Panc1 (cell line): ENCODE results near the gene PDE8B. TPM values are rescaled to one million over a fixed set of nuclear protein-coding genes. Genes with fewer than 3 reads are reported as not detected.

Experiments
- ATAC-seq: fragments of 200-7000 bp; cut with Tn5 transposase; 2 replicates; pipeline ENCODE4 v1.9.1; 2020; ENCODE audit warnings: mild to moderate bottlenecking, moderate library complexity
- BruUV-seq: library from RNA; stranded (reverse); fragments of 400-500 nt; replicated peaks from 2 replicates; lab custom pipeline; 2021; lab: Mats Ljungman, UMichigan
- CTCF ChIA-PET: fragments of 300-600 bp; sonication (Branson Sonifier 250); formaldehyde crosslinking; loops from one replicate; lab custom pipeline; 2022; ENCODE audit warnings: antibody characterized with exemption; lab: Charles Lee
- POLR2A ChIA-PET: fragments of 300-600 bp; sonication (Branson Sonifier 250); formaldehyde crosslinking; loops from one replicate; lab custom pipeline; 2022; ENCODE audit warnings: antibody characterized with exemption; lab: Charles Lee
- DNase-seq: peaks from one replicate; pipeline ENCODE4 v3.0.0-alpha.2; 2010; ENCODE audit warnings: low read depth, low spot score
- H3K27ac ChIP-seq: 2 replicates; pipeline ENCODE4 v1.5.1; 2011; ENCODE audit warnings: mild to moderate bottlenecking, low read length, inconsistent platforms
- H3K27me3 ChIP-seq: fragments of 200-500 bp; sonication (Bioruptor generic); 2 replicates; pipeline ENCODE4 v1.6.0; 2014; ENCODE audit warnings: low read length, inconsistent platforms; ENCODE audit not compliant: control insufficient read depth, insufficient read depth
- H3K36me3 ChIP-seq: fragments of 200-500 bp; sonication (Bioruptor generic); 2 replicates; pipeline ENCODE4 v1.5.1; 2014; ENCODE audit warnings: inconsistent platforms, mild to moderate bottlenecking, low read length, moderate library complexity; ENCODE audit not compliant: control insufficient read depth, insufficient read depth
- H3K4me1 ChIP-seq: 2 replicates; pipeline ENCODE4 v1.5.1; 2011; ENCODE audit warnings: inconsistent platforms, mild to moderate bottlenecking, low read length, moderate library complexity; ENCODE audit not compliant: control insufficient read depth, insufficient read depth
- H3K4me3 ChIP-seq, 2 experiments: 2 replicates each; pipeline ENCODE4 v1.5.1; 2011 to 2012; ENCODE audit warnings: low read depth in 2 of 2, low read length in 2 of 2, mild to moderate bottlenecking in 2 of 2, inconsistent platforms in 1 of 2, moderate library complexity in 1 of 2
- H3K9me3 ChIP-seq: fragments of 200-500 bp; sonication (Bioruptor generic); 2 replicates; pipeline ENCODE4 v1.5.1; 2014; ENCODE audit warnings: low read depth, mild to moderate bottlenecking, inconsistent platforms, low read length, moderate library complexity; ENCODE audit not compliant: control insufficient read depth, insufficient read depth
- CTCF ChIP-seq: fragments of 450-650 bp; IDR thresholded peaks from 2 replicates; pipeline ENCODE4 v1.5.1; 2017; ENCODE audit warnings: mild to moderate bottlenecking
- POLR2AphosphoS5 ChIP-seq: IDR thresholded peaks from 2 replicates; pipeline ENCODE4 v1.6.1; 2012; ENCODE audit warnings: mild to moderate bottlenecking, low read depth, low read length, moderate library complexity
- SIN3A ChIP-seq: IDR thresholded peaks from 2 replicates; pipeline ENCODE4 v1.6.1; 2012; ENCODE audit warnings: low read depth, mild to moderate bottlenecking, low read length, moderate library complexity, borderline replicate concordance; ENCODE audit not compliant: insufficient read depth
- TCF7L2 ChIP-seq: IDR thresholded peaks from 2 replicates; pipeline ENCODE4 v1.6.1; 2011; ENCODE audit warnings: mild to moderate bottlenecking, low read depth, low read length, inconsistent platforms
- in situ Hi-C: cut with HindIII; loops from 2 replicates; pipeline ENCODE4 v1.10.0; 2016; ENCODE audit warnings: low sequenced_read_pairs, low pct_unique_long_range_greater_than_20kb
- intact Hi-C: fragments of 100-400 bp; cut with micrococcal nuclease; formaldehyde crosslinking; loops from one replicate; pipeline ENCODE4 v1.10.0; 2022; ENCODE audit not compliant: unreplicated experiment
- total RNA-seq: library from RNA; stranded (reverse); gene quantifications from one replicate; pipeline ENCODE4 v1.2.1, GENCODE V29; 2021; ENCODE audit not compliant: unreplicated experiment
- TF ChIP-seq, protein P1 (sequence below), 2 experiments: IDR thresholded peaks; 2 replicates each; pipeline ENCODE4 v1.6.1; 2011 to 2012; ENCODE audit warnings: low read depth in 2 of 2, control low read depth in 1 of 2, low read length in 1 of 2, mild to moderate bottlenecking in 1 of 2, moderate library complexity in 1 of 2; ENCODE audit not compliant: insufficient read depth in 1 of 2

PDE8B gene
- total RNA-seq, 1 experiment from 2014 or later, result 0.62 TPM

DNA sequence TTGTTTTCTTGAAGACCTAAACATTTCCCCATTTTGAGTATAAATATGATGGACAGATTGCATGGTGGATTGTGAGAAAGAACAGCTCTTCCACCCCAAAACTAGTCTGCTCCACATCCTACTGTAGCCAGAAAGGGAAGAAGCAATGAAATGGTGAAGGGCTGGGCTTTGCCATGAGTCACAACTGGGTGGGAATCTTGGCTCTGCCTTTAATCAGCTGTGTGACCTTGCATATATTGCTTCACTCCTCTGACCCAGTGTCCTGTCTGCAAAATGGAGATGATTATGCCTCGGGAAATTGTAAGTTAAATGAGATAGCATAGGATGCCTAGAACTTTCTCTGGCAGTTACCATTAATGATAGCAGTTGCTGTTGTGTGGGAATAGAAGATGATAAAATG is 101.9 kb downstream of the PDE8B start:
- ATAC-seq (no peak), DNase-seq (no peak)
- in situ Hi-C loops (no loop called here), intact Hi-C loops (no loop called here)
- Histone ChIP-seq H3K36me3 (no peaks in the 10 kb centered on the region), H3K4me1 (no peaks in the 10 kb centered on the region), H3K4me3 (no peak overlapping the region), H3K27ac (no peak overlapping the region), H3K9me3 (no peaks in the 10 kb centered on the region), H3K27me3 (peaks cover 2% of the 10 kb centered on the region; the same call in 1 of the 2 replicates)
- TF ChIP-seq, protein P1, sequence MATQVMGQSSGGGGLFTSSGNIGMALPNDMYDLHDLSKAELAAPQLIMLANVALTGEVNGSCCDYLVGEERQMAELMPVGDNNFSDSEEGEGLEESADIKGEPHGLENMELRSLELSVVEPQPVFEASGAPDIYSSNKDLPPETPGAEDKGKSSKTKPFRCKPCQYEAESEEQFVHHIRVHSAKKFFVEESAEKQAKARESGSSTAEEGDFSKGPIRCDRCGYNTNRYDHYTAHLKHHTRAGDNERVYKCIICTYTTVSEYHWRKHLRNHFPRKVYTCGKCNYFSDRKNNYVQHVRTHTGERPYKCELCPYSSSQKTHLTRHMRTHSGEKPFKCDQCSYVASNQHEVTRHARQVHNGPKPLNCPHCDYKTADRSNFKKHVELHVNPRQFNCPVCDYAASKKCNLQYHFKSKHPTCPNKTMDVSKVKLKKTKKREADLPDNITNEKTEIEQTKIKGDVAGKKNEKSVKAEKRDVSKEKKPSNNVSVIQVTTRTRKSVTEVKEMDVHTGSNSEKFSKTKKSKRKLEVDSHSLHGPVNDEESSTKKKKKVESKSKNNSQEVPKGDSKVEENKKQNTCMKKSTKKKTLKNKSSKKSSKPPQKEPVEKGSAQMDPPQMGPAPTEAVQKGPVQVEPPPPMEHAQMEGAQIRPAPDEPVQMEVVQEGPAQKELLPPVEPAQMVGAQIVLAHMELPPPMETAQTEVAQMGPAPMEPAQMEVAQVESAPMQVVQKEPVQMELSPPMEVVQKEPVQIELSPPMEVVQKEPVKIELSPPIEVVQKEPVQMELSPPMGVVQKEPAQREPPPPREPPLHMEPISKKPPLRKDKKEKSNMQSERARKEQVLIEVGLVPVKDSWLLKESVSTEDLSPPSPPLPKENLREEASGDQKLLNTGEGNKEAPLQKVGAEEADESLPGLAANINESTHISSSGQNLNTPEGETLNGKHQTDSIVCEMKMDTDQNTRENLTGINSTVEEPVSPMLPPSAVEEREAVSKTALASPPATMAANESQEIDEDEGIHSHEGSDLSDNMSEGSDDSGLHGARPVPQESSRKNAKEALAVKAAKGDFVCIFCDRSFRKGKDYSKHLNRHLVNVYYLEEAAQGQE (IDR thresholded peaks at IDR 0.05; ENCODE audit: insufficient read depth in 1 of 2, low read depth in 2 of 2, low read length in 1 of 2), result no peak
- TF ChIP-seq TCF7L2 (no peak), POLR2AphosphoS5 (no peak), CTCF (no peak), SIN3A (no peak)
- ChIA-PET CTCF (no interaction called here), POLR2A (no interaction called here)
- BruUV-seq, result no TSS peak

- Histone ChIP-seq H3K4me3 (no peak overlapping the region), H3K9me3 (no peaks in the 10 kb centered on the region), H3K36me3 (no peaks in the 10 kb centered on the region), H3K4me1 (no peaks in the 10 kb centered on the region), H3K27me3 (peaks cover 8% of the 10 kb centered on the region), H3K27ac (no peak overlapping the region)
- intact Hi-C loops (no loop called here), in situ Hi-C loops (no loop called here)
- no peak for DNase-seq
- no peak for ATAC-seq
- POLR2A ChIA-PET, result interaction anchor here (0.6 kb wide), 1 partner anchor 924 kb away, joined by 5 read pairs; no protein-coding TSS in a partner anchor
- BruUV-seq, result no TSS peak
- TF ChIP-seq SIN3A, result no peak
- TF ChIP-seq CTCF, result no peak
- no peak for TF ChIP-seq POLR2AphosphoS5
- TF ChIP-seq, protein P1 (IDR thresholded peaks at IDR 0.05; ENCODE audit: insufficient read depth in 1 of 2, low read depth in 2 of 2, low read length in 1 of 2), result no peak
- no peak for TF ChIP-seq TCF7L2
- CTCF ChIA-PET, result no interaction called here
Measured at GRCh38 chr5:77316871-77317661, 106.6 kb downstream of the PDE8B start.
